Smooth muscle cell (in vitro differentiated cells): ENCODE data around the gene MCF2L. TPM values are rescaled to one million over a fixed set of nuclear protein-coding genes. Genes with fewer than 3 reads are reported as not detected.

Source experiments
- DNase-seq: peaks from one replicate; lab custom pipeline; 2025; ENCODE audit not compliant: unreplicated experiment; lab: John Stamatoyannopoulos, UW
- H2AFZ ChIP-seq: fragments of 200-600 bp; sonication (generic); 2 replicates; pipeline ENCODE4 v1.6.0; 2016; ENCODE audit warnings: antibody characterized with exemption, low read depth, mild to moderate bottlenecking
- H3F3A ChIP-seq: fragments of 200-600 bp; sonication (generic); 2 replicates; pipeline ENCODE4 v1.6.0; 2017; ENCODE audit warnings: antibody characterized with exemption, low read depth
- H3K27ac ChIP-seq: fragments of 200-600 bp; sonication (generic); 2 replicates; pipeline ENCODE4 v1.5.1; 2016; ENCODE audit warnings: low read depth, mild to moderate bottlenecking
- H3K27me3 ChIP-seq: fragments of 200-600 bp; sonication (generic); 2 replicates; pipeline ENCODE4 v1.6.1; 2016; ENCODE audit warnings: low read depth, mild to moderate bottlenecking
- H3K36me3 ChIP-seq: fragments of 200-600 bp; sonication (generic); 2 replicates; pipeline ENCODE4 v1.5.1; 2016; ENCODE audit warnings: low read depth
- H3K4me1 ChIP-seq: fragments of 200-600 bp; sonication (generic); 2 replicates; pipeline ENCODE4 v1.5.1; 2016; ENCODE audit warnings: low read depth
- H3K4me2 ChIP-seq: fragments of 200-600 bp; sonication (generic); 2 replicates; pipeline ENCODE4 v1.6.0; 2016; ENCODE audit warnings: mild to moderate bottlenecking
- H3K4me3 ChIP-seq: fragments of 200-600 bp; sonication (generic); 2 replicates; pipeline ENCODE4 v1.5.1; 2016; ENCODE audit warnings: mild to moderate bottlenecking
- H3K79me2 ChIP-seq: fragments of 200-600 bp; sonication (generic); 2 replicates; pipeline ENCODE4 v1.6.0; 2016; ENCODE audit warnings: low read depth, mild to moderate bottlenecking
- H3K9ac ChIP-seq: fragments of 200-600 bp; sonication (generic); 2 replicates; pipeline ENCODE4 v1.6.0; 2016; ENCODE audit warnings: low read depth
- H3K9me3 ChIP-seq: fragments of 200-600 bp; sonication (generic); replicated peaks from 2 replicates; pipeline ENCODE4 v1.5.1; 2016; ENCODE audit warnings: low read depth
- H4K20me1 ChIP-seq: fragments of 200-600 bp; sonication (generic); 2 replicates; pipeline ENCODE4 v1.6.0; 2016; ENCODE audit warnings: low read depth
- CTCF ChIP-seq: fragments of 200-600 bp; sonication (generic); IDR thresholded peaks from 2 replicates; pipeline ENCODE4 v1.5.1; 2017; ENCODE audit warnings: borderline replicate concordance, mild to moderate bottlenecking, antibody characterized with exemption; ENCODE audit not compliant: insufficient read depth, poor library complexity, severe bottlenecking
- WGBS: methylation state at CpG from one replicate; pipeline ENCODE4 v1.1.7; 2016; ENCODE audit warnings: low lambda C conversion rate; 5-methylcytosine and 5-hydroxymethylcytosine counted together
- polyA plus RNA-seq: library from polyadenylated mRNA; unstranded; fragments of >200 nt; fragmentation: Nextera tagmentation; extraction: Ambion mirVana; gene quantifications from 2 replicates; pipeline ENCODE4 v1.2.1, GENCODE V29; 2016
- total RNA-seq: library from RNA; depleted of rRNA; stranded (reverse); fragments of >200 nt; gene quantifications from 2 replicates; pipeline ENCODE4 v1.2.3, GENCODE V29; 2014

MCF2L gene
- total and polyA plus RNA-seq, 2 experiments from 2014 or later = 0.54 to 7.6 TPM

- WGBS = 84% methylated on average over 8 of the region's 8 CpGs
- no peak overlapping the region for H2AFZ ChIP-seq
- no peak for TF ChIP-seq CTCF
- H3F3A ChIP-seq = no peaks in the 10 kb centered on the region
- H3K9me3 ChIP-seq = no peaks in the 10 kb centered on the region
- H3K36me3 ChIP-seq = no peaks in the 10 kb centered on the region
- no peak overlapping the region for H3K9ac ChIP-seq
- H3K4me3 ChIP-seq = no peak overlapping the region
- H3K27me3 ChIP-seq = no peaks in the 10 kb centered on the region
- no peaks in the 10 kb centered on the region for H3K79me2 ChIP-seq
- H3K4me2 ChIP-seq = no peak overlapping the region
- DNase-seq = no peak
- no peak overlapping the region for H3K27ac ChIP-seq
- H3K4me1 ChIP-seq = no peaks in the 10 kb centered on the region
- no peaks in the 10 kb centered on the region for H4K20me1 ChIP-seq
These were observed 21.8 kb downstream of the MCF2L start for GRCh38 chr13:112990783-112991182.

DNA sequence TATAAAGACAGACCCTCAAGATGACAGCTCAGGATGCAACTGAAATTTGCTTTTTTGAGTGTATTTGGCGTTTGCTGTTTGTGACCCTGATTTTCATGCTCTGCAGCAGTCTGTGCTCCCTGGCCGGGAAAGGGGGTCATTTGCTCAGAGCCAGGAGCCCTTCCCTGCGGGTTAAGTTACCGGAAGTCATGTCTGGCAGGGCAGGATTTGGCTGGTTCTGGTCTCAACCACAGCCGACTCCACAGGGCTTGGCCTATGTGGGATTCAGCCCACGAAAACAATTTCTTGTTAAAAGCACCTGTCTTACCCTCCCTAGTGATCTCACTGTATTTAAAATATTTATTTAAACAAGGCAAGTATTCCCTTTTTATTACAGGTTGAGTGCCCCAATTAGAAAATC lies 22.6 kb downstream of the MCF2L start:
- no peak for TF ChIP-seq CTCF
- no peaks in the 10 kb centered on the region for H3K4me1 ChIP-seq
- no peaks in the 10 kb centered on the region for H3K36me3 ChIP-seq
- H3K79me2 ChIP-seq = no peaks in the 10 kb centered on the region
- H3K4me2 ChIP-seq = no peak overlapping the region
- 72% methylated on average over 6 of the region's 6 CpGs for WGBS
- no peak overlapping the region for H2AFZ ChIP-seq
- no peak overlapping the region for H3K4me3 ChIP-seq
- H4K20me1 ChIP-seq = no peaks in the 10 kb centered on the region
- H3K9ac ChIP-seq = no peak overlapping the region
- no peak overlapping the region for H3K27ac ChIP-seq
- no peaks in the 10 kb centered on the region for H3K9me3 ChIP-seq
- H3K27me3 ChIP-seq = no peaks in the 10 kb centered on the region
- no peaks in the 10 kb centered on the region for H3F3A ChIP-seq
- no peak for DNase-seq

- H3K9ac ChIP-seq = no peak overlapping the region
- no peaks in the 10 kb centered on the region for H3K27me3 ChIP-seq
- no peak for TF ChIP-seq CTCF
- H4K20me1 ChIP-seq = no peaks in the 10 kb centered on the region
- no peak overlapping the region for H3K4me3 ChIP-seq
- 91% methylated on average over 31 of the region's 31 CpGs for WGBS
- H3F3A ChIP-seq = no peaks in the 10 kb centered on the region
- H3K36me3 ChIP-seq = no peaks in the 10 kb centered on the region
- no peak overlapping the region for H3K27ac ChIP-seq
- no peaks in the 10 kb centered on the region for H3K79me2 ChIP-seq
- H3K9me3 ChIP-seq = no peaks in the 10 kb centered on the region
- H3K4me1 ChIP-seq = no peaks in the 10 kb centered on the region
- no peak overlapping the region for H3K4me2 ChIP-seq
- no peak for DNase-seq
- H2AFZ ChIP-seq = no peak overlapping the region
These were observed 24.1 kb downstream of the MCF2L start for GRCh38 chr13:112992931-112993680.
